Right renal cortex interstitium (tissue), 3 donors: ENCODE results near the gene MTPN. TPM values are rescaled to one million over a fixed set of nuclear protein-coding genes. Genes with fewer than 3 reads are reported as not detected.

Experiments used
- DNase-seq, 3 donors: peaks; one replicate each; pipeline ENCODE4 v3.0.0-alpha.2; 2013; ENCODE audit warnings: low read depth in 3 of 3, low spot score in 2 of 3
- polyA plus RNA-seq, 3 donors: library from polyadenylated mRNA; unstranded; fragments of 120-200 nt; gene quantifications; one replicate each; pipeline ENCODE4 v1.2.1, GENCODE V29; 2013; ENCODE audit not compliant: insufficient read length in 3 of 3

Gene MTPN
- polyA plus RNA-seq, 3 donors, result 163 to 166 (median 165) TPM

DNA sequence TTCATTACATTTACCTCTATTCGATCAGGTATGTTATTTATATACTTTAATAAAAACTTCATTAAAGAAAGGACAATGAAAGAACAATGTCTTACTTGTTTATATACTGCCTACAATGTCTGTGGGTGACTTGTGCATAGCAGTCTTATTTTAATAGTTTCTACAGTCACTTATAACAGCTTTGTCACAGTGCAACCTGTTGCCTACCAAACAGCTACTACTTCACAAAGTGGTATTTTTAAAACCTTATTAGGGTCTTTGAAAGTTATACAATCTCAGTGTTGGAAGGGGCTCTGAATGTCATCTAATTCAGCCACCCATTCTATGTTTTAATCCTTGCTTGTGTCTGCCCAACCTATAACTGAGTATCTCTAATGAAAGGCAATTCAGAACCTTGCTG is 19.0 kb downstream of the MTPN start:
- DNase-seq, result no peak

- no peak for DNase-seq
These were observed 19.5 kb downstream of the MTPN start for GRCh38 chr7:135957627-135958026.

GRCh38 chr7:135956393-135956792 is 20.8 kb downstream of the MTPN start:
- no peak for DNase-seq

- DNase-seq, result no peak
These were observed 26.2 kb downstream of the MTPN start for GRCh38 chr7:135950972-135951371.

DNA sequence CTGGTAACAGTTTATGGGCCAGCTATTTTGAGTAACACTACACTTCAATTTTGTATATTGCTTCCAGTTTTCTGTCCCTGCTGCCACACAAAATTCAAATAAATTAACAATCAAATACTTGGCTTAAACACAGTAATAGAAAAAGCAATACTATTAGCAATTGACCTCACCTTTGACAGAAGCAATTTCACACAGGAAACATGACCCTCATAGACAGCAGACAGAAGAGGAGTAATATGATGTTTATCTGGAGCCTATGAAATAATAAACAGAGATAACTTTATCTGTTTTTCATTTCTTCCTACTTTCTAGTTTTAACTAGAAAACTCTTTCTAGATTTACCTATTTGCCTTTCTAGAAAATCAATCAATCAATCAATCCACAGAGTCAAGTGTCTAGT is 26.7 kb downstream of the MTPN start:
- no peak for DNase-seq

- no peak for DNase-seq
These were observed 30.7 kb downstream of the MTPN start for GRCh38 chr7:135946289-135947055.

DNA sequence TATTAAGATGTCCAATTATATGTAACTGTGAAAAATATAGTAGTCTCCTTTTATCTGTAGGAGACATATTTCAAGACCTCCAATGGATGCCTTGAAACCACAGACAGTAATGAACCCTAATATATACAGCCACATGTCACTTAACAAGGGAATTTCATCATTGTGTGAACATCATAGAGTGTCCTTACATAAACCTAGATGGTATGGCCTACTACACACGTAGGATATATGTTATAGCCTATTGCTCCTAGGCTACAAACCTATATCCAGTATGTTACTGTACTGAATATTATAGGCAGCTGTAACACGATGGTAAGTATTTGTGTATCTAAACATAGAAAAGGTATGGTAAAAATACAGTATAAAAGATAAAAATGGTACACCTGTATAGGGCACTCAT is 32.4 kb downstream of the MTPN start:
- no peak for DNase-seq

DNA sequence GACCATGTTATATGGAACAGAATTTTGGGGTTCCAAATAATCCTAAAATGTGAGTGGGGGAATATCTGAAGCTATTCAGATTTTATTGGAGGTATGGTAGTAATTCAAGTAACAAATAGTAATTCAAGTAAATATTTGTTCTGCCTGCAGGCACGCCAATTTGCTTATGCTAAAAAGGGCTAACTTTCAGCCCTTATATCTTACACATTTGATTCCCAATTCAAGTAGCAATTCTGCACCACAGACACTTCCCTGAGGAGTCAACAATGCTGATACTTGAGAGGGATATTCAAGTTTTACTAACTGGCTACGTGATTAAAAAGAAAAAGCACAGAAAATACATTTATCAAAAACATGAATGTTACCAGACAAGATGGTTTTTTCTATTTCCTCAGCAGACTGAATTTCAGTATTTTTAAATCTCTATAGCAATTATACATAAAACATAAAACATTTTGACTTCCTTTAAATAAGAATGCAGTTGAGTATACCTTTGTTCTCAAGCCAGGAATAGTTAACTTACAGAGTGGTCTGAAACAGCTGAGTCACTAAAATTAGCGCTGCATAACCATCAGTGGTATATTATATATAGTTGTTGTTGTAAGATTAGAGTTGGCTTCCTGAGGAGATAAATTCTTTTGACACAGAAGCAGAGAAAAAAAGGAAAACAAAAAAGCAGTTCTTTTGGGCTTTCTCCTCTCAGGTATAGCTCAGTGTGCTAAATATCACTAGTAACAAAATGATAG is 33.9 kb downstream of the MTPN start:
- DNase-seq, result no peak

GRCh38 chr7:135942614-135943013 is 34.5 kb downstream of the MTPN start:
- DNase-seq, result no peak

DNA sequence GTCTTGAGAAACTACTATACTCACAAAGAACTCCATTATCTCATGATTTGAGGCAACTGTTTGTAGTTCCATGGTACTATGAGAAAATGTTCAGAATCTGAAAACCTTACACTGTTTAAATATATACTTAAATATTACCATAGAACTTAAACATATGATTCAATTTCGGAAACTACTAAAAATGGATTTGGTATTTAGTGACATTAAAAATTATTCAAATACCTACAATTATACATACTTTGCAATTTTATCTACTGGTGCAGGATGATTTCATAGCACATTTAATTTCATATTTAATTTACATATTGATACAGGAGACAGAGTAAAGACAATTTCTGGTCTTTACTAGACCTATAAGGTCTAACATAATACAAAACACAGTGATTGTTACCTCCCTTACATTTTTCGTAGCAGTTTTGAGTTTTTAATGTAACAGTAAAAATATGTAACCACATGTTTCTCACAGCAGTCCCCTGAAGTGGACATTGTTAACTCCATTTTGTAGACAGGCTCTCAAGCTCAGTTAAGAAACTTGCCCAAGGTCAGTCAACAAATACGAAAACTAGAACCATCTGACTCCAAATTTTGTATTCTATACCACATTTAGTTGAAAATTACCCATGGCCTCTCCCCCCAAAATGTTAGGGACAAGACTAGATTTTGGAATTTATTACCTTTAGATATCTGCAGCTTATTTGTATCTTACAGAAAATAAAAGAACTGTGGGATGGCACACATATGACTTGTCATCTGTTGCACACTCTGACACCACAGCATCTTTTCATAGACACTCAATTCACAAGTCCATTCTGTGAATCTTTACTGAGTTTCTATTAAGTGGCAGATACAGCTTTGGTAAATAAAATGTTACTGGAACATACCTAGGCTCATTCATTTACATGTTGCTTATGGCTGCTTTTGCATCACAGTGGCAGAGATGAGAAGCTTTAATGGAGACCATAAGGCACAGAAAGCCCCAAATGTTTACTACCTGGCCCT is 36.8 kb downstream of the MTPN start:
- DNase-seq, result no peak

DNA sequence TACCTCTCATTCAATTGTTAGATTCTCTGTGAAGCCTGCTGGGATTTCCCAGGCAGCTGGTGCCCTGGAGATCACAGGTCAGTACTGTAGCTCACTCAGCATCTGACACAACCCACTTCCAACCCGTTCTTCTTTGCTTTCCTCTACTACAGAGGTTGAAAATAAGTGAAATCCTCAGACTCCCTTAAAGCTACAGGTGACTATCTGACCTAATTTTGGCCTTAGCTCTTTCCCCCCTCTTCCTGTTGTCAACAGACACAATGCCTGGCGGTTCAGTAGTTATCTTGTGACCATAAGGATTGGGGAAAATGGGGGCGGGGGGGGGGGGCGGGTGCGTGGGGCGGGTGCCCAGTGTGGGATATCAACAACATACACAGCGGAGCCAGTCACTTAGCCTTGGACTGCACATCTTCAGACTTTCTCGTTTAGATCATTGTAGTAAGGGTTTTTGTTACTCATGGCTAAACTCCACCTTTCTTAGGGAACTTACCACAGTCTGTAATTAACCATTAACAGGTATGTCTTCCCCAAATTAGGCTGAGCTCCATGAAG is 37.8 kb downstream of the MTPN start:
- DNase-seq, result no peak

GRCh38 chr7:135938563-135938962 is 38.6 kb downstream of the MTPN start:
- DNase-seq, result no peak

DNA sequence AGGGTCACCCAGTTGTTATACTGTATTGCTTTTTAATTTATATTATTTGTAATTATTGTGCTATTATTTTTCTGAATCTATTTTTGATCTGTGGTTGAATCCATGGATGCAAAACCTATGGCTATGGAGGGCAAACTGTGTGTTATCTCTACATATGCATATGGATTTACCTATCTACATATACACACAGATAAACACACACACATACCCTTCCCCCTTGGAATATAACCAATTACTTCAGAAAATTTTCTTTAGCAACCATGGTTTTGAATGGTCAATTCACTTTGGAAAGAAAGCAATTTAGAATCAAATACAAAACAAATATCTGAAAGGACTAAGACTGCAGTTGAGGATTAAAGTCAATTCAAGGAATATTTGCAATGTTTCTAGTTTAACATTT is 39.1 kb downstream of the MTPN start:
- DNase-seq, result no peak

- no peak for DNase-seq
These were observed 40.5 kb downstream of the MTPN start for GRCh38 chr7:135936497-135937217.

DNA sequence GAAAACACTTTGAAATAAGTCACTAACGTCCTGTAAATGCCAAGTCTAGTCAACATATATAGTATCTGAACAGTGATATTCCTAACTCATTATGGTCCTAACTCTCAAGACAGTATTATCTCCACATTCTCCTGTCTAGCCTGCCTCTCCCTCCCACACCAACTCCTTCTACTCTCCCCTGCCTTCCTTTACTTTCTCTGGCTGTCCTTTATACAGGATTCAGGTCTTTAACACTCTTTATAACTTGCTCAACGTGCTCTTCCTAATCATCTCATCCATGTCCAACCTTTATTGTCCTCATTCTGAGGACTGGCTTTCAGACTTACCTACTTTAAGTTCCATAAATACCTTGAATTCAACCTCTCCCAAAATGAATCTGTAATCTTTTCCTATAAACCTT is 42.5 kb downstream of the MTPN start:
- no peak for DNase-seq

DNA sequence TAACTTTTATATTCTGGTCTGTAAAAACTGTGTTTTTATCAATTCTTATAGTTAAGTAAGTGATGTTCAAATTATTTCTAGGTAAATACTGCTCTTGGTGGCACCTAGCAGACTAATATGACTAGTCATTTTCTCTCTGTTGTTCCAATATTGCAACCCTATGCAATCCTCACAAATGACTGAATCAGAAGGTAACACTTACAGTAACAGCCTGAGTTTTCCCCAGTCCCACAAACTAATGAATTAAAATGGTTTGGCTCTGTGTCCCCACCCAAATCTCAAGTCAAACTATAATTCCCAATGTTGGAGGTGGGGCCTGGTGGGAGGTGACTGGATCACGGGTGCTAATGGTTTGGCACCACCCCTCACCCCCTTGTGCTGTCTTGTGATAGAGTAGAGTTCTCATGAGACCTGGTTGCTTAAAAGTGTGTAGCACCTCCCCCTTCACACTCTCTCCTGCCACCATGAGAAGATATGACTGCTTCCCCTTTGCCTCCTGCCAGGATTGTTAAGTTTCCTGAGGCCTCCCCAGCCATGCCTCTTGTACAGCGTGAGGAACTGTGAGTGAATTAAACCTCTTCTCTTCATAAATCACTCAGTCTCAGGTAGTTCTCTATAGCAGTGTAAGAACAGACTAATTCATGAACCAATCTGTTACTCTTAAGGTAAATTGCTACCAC is 43.5 kb downstream of the MTPN start:
- DNase-seq, result no peak

GRCh38 chr7:135932131-135932530 is 45.0 kb downstream of the MTPN start:
- no peak for DNase-seq

GRCh38 chr7:135930565-135931461 is 46.3 kb downstream of the MTPN start:
- DNase-seq, result no peak
